Activated CD8-positive, alpha-beta T cell treated with anti-CD3 and anti-CD28 coated beads for 36 hours (primary cell): ENCODE results near the gene PCGF1. TPM values are rescaled to one million over a fixed set of nuclear protein-coding genes. Genes with fewer than 3 reads are reported as not detected.

Experiments used
- ATAC-seq: fragments of 200-7000 bp; cut with Tn5 transposase; one replicate; pipeline ENCODE4 v1.10.0; 2021; ENCODE audit warnings: mild to moderate bottlenecking, moderate library complexity
- CTCF ChIA-PET: fragments of 350-600 bp; sonication (Branson Sonifier 250); formaldehyde crosslinking; loops from one replicate; lab custom pipeline; 2021; ENCODE audit warnings: antibody characterized with exemption; lab: Charles Lee
- POLR2A ChIA-PET: fragments of 350-600 bp; sonication (Branson Sonifier 250); formaldehyde crosslinking; loops from one replicate; lab custom pipeline; 2021; ENCODE audit warnings: antibody characterized with exemption; lab: Charles Lee
- DNase-seq: peaks from one replicate; pipeline ENCODE4 v3.0.0-alpha.2; 2020
- H3K27ac Mint-ChIP-seq: one replicate; pipeline ENCODE4 v1.8.0; 2021; ENCODE audit warnings: mild to moderate bottlenecking, mixed read lengths
- H3K27me3 Mint-ChIP-seq: one replicate; pipeline ENCODE4 v1.8.0; 2021; ENCODE audit warnings: mixed read lengths
- H3K36me3 Mint-ChIP-seq: one replicate; pipeline ENCODE4 v1.8.0; 2021; ENCODE audit warnings: low read depth, mixed read lengths
- H3K4me1 Mint-ChIP-seq: one replicate; pipeline ENCODE4 v1.8.0; 2021; ENCODE audit warnings: low read depth, mixed read lengths
- H3K4me3 Mint-ChIP-seq: one replicate; pipeline ENCODE4 v1.8.0; 2021; ENCODE audit warnings: mild to moderate bottlenecking, moderate library complexity, mixed read lengths
- H3K9me3 Mint-ChIP-seq: one replicate; pipeline ENCODE4 v1.8.0; 2021; ENCODE audit warnings: mixed read lengths
- intact Hi-C: fragments of 100-400 bp; cut with micrococcal nuclease; formaldehyde crosslinking; loops from one replicate; pipeline ENCODE4 v1.10.0; 2022
- total RNA-seq, 2 experiments: library from RNA; stranded (reverse); gene quantifications; one replicate each; pipeline ENCODE4 v1.2.3, GENCODE V29; 2021
- TF ChIP-seq, protein P1 (sequence below): fragments of 200-600 bp; IDR thresholded peaks from one replicate; pipeline ENCODE4 v1.8.0; 2022; ENCODE audit warnings: antibody characterized with exemption, mild to moderate bottlenecking

Gene PCGF1
- total RNA-seq, 2 experiments from 2014 or later, result 16.1 to 21.1 TPM

DNA sequence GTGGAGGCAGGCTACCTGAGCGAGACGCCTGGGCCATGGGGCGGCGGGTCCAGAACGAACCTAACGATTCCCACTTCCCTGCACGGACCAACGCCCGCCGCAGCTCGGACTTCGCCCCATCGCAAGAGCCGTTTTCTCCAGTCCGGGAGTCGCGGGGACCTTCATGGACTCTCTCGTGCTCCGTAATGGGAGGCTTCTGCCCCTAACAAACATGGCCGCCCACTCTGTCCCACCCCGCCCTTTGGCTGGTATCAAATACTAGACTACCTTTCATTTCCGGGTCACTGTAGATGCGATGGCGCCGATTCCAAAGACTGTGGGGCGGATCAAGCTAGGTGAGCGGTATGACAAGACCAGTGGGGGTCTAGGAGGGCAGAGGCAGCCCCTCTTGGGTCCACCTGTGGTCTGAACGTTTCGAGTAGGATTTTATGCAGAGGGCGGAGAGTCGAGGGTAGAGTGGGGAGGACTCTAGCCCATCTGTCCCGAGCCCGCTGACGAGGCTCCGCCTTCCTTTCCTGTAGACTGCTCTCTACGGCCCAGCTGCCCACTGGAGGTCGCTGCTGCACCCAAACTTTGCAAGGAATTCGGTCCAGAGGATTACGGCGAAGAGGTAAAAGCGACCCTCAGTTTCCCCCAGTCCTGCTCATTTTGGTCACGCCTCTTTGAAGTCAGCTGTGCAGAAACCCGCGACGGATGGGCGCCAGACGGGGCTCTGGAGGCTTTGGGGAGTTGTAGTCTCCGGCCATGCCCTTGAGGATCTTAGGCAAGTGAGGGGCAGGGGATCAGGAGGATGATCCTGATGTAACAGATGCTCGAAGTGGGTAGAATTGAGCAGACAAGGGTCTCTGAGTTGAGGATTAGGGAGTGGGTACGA lies 24.5 kb downstream of the PCGF1 start, which contains the start of the genes CCDC142 and TTC31:
CCDC142 (minus strand) TSS at position 198 of the 874 bp plus-strand sequence; CDS start at position 37, 161 bp downstream.
TTC31 (plus strand) TSS at position 281 of the 874 bp plus-strand sequence; CDS start at position 296, 15 bp downstream.
- peak within 1 kb of the TSS; percentile 100 for H3K27ac Mint-ChIP-seq
- DNase-seq (peak; percentile 98), ATAC-seq (peak; percentile 93)
- peak within 1 kb of the TSS; percentile 86 for H3K4me3 Mint-ChIP-seq
- no peaks in the 10 kb centered on the region for H3K27me3 Mint-ChIP-seq
- CTCF ChIA-PET, result interaction anchor here (0.7 to 5.9 kb wide), 29 partner anchors 9 to 116 kb away, joined by 3 to 108 read pairs (median 4); partner anchors contain the start of genes AUP1, HTRA2, INO80B and LBX2
- peaks cover 25% of the 10 kb centered on the region for H3K4me1 Mint-ChIP-seq
- intact Hi-C loops, result loop anchor here (1.0 to 5.0 kb wide), 3 partner anchors 28 to 104 kb away; partner anchors contain the start of gene INO80B
- TF ChIP-seq, protein P1, sequence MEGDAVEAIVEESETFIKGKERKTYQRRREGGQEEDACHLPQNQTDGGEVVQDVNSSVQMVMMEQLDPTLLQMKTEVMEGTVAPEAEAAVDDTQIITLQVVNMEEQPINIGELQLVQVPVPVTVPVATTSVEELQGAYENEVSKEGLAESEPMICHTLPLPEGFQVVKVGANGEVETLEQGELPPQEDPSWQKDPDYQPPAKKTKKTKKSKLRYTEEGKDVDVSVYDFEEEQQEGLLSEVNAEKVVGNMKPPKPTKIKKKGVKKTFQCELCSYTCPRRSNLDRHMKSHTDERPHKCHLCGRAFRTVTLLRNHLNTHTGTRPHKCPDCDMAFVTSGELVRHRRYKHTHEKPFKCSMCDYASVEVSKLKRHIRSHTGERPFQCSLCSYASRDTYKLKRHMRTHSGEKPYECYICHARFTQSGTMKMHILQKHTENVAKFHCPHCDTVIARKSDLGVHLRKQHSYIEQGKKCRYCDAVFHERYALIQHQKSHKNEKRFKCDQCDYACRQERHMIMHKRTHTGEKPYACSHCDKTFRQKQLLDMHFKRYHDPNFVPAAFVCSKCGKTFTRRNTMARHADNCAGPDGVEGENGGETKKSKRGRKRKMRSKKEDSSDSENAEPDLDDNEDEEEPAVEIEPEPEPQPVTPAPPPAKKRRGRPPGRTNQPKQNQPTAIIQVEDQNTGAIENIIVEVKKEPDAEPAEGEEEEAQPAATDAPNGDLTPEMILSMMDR, result peak; percentile 83
- peaks cover 22% of the 10 kb centered on the region for H3K36me3 Mint-ChIP-seq
- no peaks in the 10 kb centered on the region for H3K9me3 Mint-ChIP-seq
- POLR2A ChIA-PET, result interaction anchor here (0.7 to 4.2 kb wide), 17 partner anchors 10 to 284 kb away, joined by 3 to 48 read pairs (median 4); partner anchors contain the start of genes AUP1, HTRA2, INO80B and LBX2

- Mint-ChIP-seq H3K27me3 (no peaks in the 10 kb centered on the region), H3K27ac (peak overlapping the region; percentile 100), H3K9me3 (no peaks in the 10 kb centered on the region), H3K36me3 (peaks cover 27% of the 10 kb centered on the region), H3K4me1 (peaks cover 28% of the 10 kb centered on the region), H3K4me3 (peak overlapping the region; percentile 86)
- ChIA-PET CTCF (interaction anchor here (0.7 to 5.9 kb wide), 27 partner anchors 8 to 117 kb away, joined by 3 to 108 read pairs (median 5); partner anchors contain the start of genes AUP1, HTRA2, INO80B and LBX2), POLR2A (interaction anchor here (0.6 to 4.2 kb wide), 19 partner anchors 9 to 283 kb away, joined by 3 to 48 read pairs (median 4); partner anchors contain the start of genes AUP1, HTRA2, INO80B and LBX2)
- ATAC-seq (peak; percentile 46), DNase-seq (peak; percentile 68)
- TF ChIP-seq, protein P1, result no peak
- intact Hi-C loops, result loop anchor here (2.0 to 5.0 kb wide), 2 partner anchors 27 to 50 kb away; partner anchors contain the start of gene INO80B
These were observed 25.3 kb downstream of the PCGF1 start for GRCh38 chr2:74481961-74482800.

GRCh38 chr2:74481431-74481830 lies 26.1 kb downstream of the PCGF1 start:
- peaks cover 28% of the 10 kb centered on the region for H3K4me1 Mint-ChIP-seq
- DNase-seq (no peak), ATAC-seq (no peak)
- no peaks in the 10 kb centered on the region for H3K27me3 Mint-ChIP-seq
- TF ChIP-seq, protein P1, result no peak
- peaks cover 29% of the 10 kb centered on the region for H3K36me3 Mint-ChIP-seq
- H3K9me3 Mint-ChIP-seq, result no peaks in the 10 kb centered on the region
- intact Hi-C loops, result loop anchor here (5.0 kb wide), 1 partner anchor 51 kb away; no protein-coding TSS in a partner anchor
- ChIA-PET POLR2A (interaction anchor here (0.6 to 4.2 kb wide), 11 partner anchors 8 to 190 kb away, joined by 3 to 48 read pairs (median 10); partner anchors contain the start of genes AUP1, HTRA2, INO80B and LBX2), CTCF (interaction anchor here (1.0 to 5.9 kb wide), 15 partner anchors 9 to 147 kb away, joined by 3 to 108 read pairs (median 9); partner anchors contain the start of genes INO80B, LBX2, MOGS and MRPL53)
- H3K27ac Mint-ChIP-seq, result no peak overlapping the region
- H3K4me3 Mint-ChIP-seq, result peak overlapping the region; percentile 86

GRCh38 chr2:74474899-74475298 lies 32.6 kb downstream of the PCGF1 start:
- no peaks in the 10 kb centered on the region for H3K27me3 Mint-ChIP-seq
- CTCF ChIA-PET, result interaction anchor here (0.9 to 3.8 kb wide), 8 partner anchors 8 to 208 kb away, joined by 3 to 20 read pairs (median 4); partner anchors contain the start of genes CCDC142, DQX1 and TTC31

More at GRCh38 chr2:74474899-74475298, 32.6 kb downstream of the PCGF1 start:
- H3K36me3 Mint-ChIP-seq, result peaks cover 33% of the 10 kb centered on the region
- intact Hi-C loops, result no loop called here
- TF ChIP-seq, protein P1, result peak; percentile 45
- POLR2A ChIA-PET, result interaction anchor here (1.0 to 2.9 kb wide), 4 partner anchors 7 to 21 kb away, joined by 3 to 43 read pairs (median 4); partner anchors contain the start of genes CCDC142 and TTC31
- ATAC-seq, result no peak
- peaks cover 21% of the 10 kb centered on the region for H3K4me1 Mint-ChIP-seq
- no peak for DNase-seq
- no peak overlapping the region for H3K4me3 Mint-ChIP-seq
- no peaks in the 10 kb centered on the region for H3K9me3 Mint-ChIP-seq
- no peak overlapping the region for H3K27ac Mint-ChIP-seq
